H4 (cell line): ENCODE measurements around the gene ZDHHC5. TPM values are rescaled to one million over a fixed set of nuclear protein-coding genes. Genes with fewer than 3 reads are reported as not detected.
"Not testable (repeated sequence)": the region's sequence is repeated elsewhere in the genome, so short reads cannot be mapped to it uniquely, and the experiment has no call there.

Source experiments
- DNase-seq: peaks from one replicate; pipeline ENCODE4 v3.0.0-alpha.2; 2015; ENCODE audit warnings: low spot score
- total RNA-seq: library from RNA; depleted of rRNA; stranded (reverse); fragments of >200 nt; shearing (Covaris generic); gene quantifications from 2 replicates; pipeline ENCODE4 v1.2.3, GENCODE V29; 2014

ZDHHC5 gene
- total RNA-seq, 1 experiment from 2014 or later: 32.4 TPM

DNA sequence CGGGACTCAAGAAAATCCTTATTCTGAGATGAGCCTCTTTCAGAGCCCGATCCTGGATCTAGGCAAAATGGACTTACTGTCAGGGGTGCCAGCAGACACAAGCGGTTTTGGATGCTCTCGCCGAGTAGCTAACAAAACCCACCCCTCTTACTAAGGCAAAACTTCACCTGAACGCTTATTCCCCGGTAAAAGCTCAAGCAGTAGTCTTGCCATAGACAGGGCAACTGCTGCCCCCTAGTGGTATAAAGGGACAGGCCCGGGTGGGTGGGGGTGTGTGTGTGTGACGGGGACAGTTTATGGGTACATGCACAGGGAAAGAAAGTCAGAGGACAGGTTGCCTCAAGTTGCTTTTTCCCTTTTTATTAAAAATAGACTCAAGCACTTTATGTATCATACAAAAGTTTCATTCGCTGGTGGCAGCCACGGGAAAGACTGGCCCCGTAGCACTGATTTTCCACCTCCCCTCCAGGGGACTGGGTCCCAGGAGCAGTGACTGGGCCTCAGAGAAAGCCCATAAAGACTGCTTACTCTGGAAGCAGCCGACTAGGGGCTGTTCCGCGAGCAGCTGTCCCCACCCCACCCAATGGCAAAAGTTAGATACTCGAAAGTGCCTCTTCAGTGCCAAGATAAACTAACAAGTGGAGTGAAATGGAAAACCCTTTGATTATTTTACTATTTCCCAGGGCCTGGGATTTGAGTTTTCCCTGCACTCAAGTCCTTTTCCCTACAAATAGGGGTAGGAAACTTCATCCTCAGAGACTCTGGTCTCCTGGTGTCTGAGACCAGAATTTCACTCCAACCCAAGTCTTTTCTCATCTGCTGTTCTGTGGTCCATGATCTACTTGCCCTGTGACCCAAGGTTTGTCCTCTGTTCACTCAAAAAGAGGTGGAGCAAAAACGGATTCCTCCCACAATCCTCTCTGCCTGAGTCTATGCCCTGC lies 22.9 kb upstream of the ZDHHC5 start:
- DNase-seq: peak; percentile 54

DNA sequence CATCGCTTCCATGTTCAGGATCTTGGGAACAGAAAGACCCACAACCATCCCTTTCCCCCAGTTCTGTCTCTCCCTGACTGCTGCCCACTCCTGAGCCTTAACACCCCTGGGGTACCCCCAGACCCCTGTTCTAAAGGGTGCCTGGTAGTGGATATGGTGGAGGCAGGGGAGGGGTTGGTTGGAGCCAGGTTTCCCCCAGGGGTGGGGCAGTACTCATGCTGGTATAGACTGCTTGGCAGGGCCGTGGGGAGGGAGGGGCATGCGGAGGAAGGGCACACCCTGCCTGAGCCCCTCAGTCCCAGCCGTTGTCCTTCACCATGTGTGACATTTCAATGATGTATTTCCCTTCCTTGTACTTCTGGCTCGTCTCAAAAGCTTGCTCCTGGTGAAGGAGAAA lies 22.2 kb upstream of the ZDHHC5 start:
- no peak for DNase-seq

DNA sequence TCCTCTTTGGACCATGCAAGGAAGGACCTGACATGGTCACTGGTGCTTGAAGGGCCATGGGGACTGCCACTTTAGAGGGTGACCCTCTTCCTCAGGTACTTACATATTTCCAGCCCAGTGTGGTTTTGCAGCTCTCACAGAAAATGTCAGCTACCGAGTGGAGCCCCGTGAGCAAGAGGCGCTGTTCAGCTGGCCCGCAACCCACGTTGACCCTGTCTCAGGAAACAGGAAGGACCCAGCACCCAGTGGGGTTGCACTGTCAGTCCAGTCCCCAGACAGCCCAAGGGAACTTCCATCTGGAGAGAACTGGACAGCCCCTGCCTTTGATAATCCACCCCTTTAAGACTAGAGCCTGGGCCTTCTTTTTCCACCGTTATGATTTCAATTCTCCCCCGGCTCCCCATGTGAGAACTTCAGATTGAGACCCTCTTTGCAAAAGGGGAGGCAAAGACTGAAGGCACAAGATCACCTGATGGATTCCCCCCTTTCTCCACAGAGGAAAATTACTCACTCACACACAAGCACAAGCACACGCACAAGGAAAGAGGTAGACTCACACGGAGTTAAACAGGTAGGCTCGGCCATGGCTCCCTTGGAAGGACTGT lies 21.6 kb upstream of the ZDHHC5 start:
- no peak for DNase-seq

DNA sequence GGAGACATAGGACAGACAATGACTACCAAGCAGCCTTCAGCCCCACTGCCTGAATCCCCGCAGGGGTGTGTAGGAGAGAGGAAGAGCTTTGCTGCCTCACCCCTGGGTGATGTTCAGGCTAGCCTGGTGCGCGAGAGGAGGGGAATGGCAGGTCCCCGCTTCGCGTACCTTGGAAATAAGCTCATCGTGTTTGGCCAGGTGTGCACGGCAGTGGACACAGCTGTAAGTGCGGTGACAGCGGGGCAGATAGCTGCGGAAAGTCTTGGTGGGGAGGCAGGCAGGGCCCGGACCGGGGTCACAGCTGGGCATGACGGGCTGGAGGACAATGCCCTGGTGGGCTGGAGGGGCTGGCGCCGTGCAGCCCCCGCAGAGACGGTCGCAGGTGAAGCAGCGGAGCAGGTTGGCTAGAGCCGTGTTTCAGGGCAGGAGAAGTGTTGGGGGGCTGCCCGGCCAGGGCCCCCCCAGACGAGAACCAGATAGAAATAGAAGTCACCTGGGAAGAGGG lies 21.1 kb upstream of the ZDHHC5 start:
- no peak for DNase-seq

DNA sequence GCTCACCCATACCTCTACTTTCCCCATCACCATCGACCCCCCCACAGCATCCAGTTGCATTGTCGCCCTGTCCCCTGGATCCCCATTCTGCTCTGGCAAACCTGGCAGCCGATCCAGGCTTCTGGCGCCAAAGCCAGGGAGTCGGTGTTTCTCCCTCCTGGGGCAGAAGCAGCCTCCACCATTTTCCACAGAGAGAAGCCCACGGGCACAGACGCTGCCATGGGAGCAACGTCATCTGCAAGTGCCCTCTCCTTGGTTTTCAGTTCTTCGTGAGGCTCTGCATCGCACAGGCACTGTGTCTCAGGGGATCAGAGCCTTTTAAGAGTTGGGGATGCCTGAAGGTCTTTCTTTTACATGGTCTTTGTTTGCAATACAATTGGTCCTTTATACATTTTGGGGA lies 20.5 kb upstream of the ZDHHC5 start:
- DNase-seq: no peak

DNA sequence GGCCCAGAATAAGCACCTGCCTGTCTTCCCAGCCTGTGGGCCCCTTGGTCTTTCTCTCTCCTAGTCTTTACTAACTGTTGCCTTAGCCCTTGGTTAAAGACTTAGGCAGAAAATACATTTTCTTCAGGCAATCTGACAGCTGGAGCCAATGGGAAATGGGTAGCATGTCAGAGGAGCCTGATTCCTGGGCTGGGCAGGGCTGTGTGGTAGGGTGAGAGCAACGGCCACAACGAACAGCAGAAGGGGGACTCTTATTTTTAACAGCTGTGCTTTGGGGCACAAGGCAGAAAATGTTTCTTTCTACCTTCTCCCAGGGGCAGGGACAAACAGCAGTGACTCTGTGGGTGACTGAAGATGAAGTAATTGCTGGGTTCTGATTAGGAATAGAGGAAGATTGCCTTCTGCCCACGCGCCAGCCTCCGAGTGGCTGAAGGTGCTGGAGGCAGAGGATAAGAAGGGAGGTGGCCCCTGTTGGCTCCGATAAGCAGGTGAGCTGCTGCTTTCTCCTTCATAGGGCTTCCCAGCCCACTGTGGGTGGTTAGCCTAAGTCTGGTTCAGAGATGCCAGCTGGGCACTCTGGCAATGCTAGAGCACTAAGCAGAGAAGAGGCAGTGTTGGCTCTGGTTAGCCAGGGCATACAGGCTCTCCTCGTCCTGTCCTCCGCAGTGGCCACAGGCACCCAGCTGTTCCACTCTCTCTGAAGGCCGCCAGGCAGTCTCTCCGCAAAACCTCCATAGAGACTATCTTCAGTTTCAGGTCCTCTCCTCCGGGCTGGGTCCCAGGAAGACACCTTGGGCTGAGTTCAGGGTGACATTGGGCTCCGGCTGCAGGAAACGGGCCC lies 19.7 kb upstream of the ZDHHC5 start:
- no peak for DNase-seq

DNA sequence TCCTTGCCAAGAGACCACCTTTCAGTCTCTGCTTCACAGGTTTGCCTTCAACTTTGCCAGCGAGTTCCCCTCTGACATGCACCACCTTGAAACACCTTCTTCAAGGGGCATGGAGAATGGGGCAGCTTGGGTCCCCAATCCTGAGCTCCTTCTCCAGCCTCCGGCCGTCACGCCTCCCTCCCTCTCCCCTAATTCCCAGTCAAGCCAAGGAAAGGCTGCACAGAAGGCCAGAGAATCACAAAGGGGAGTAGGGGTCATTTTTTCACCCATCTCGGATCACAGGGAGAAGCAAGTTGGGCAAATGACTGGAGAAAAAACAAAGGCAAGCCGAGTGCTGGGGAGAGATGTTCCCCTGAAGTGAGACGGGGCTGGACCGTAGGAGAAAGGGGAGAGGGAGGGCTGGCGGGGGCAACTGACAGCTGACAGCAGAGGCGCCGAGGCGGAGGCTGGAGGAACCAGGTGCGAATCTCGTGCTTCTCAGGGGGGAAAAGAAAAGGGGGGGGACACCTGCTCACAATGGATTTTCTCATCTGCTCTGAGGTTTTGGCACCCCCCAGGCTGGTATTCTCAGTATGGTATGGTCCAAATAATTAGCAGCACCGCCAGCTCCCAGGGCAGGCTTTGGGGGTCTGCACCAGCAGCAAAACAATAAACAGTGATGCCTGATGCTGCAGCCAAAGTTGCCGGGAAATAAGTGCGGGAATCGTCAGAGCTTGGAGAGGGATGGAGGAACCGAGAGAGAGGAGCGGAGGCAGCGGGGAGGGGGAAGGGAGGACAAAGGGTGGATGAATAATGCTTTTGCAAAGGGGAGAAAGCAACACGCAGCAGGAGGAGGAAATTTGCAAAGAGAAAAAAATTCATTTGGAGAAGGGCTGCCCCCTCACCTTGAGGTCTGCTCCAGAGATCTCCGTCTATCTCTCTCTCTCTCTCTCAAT lies 18.8 kb upstream of the ZDHHC5 start:
- DNase-seq: no peak

DNA sequence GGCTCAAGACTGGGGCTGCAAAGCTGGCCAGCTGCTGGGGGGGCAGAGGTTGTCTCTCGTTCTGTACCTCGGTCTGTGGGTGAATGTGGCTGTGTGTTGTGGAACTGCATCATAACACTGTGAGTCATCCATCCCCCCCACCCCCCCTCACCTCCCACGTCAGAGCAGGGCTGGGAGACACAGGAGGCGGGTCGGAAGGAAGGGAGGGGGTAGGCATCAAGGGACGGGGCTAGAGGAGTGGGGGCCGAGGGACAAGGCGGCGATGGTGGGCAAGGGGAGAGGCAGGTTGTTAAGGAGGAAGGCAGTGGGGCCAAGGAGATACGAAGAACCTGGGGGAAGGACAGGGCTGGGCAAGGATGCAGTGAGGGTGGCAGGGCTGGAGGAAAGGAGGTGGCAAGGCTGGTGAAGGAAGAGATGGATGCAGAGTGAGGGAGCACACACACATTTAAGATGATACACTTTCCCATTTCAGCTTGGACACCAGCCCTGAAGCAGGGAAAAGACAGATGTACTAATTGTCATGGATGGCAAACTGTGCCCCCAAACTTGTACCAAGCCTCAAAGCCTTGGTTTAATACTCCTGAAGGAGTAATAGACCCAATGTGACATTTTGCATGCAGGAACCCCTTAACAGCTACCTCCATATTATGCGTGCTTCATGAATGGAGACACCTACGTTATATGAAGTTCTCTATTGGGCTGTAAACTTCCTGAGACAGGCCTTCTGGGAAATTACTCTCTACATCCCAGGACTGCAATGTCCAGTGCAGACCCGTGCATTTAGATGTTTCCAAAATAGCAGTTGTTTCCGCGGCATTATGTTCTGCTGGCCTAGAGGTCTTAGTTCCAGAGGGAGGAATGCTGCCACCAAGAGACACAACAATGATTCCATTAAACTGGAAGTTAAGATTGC lies 17.8 kb upstream of the ZDHHC5 start, which contains the start of gene YPEL4:
YPEL4 (minus strand) TSS at position 87 of the 913 bp plus-strand sequence. CDS start 2,805 bp downstream, outside the sequence.
- DNase-seq: peak; percentile 72

DNA sequence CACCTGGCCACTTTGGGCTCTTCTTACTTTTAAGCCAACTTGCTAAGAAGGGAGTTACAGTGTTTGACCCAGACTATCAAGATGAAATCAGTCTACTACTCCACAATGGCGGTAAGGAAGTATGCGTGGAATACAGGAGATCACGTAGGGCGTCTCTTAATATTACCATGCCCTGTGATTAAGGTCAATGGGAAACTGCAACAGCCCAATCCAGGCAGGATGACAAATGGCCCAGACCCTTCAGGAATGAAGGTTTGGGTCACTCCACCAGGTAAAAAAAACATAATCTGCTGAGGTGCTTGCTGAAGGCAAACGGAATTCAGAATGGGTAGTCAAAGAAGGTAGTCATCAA lies 17.2 kb upstream of the ZDHHC5 start:
- no peak for DNase-seq

DNA sequence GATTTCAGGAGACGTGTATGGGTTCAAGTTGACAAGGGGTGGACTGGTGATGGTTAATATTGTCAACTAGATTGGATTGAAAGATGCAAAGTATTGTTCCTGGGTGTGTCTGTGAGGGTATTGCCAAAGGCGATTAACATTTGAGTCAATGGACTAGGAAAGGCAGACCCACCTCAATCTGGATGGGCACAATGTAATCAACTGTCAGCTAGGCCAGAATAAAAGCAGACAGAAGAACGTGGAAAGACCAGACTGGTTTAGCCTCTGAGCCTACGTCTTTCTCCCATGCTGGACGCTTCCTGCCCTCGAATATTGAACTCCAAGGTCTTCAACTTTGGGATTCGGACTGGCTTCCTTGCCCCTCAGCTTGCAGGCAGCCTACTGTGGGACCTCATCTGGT lies 16.5 kb upstream of the ZDHHC5 start:
- no peak for DNase-seq

DNA sequence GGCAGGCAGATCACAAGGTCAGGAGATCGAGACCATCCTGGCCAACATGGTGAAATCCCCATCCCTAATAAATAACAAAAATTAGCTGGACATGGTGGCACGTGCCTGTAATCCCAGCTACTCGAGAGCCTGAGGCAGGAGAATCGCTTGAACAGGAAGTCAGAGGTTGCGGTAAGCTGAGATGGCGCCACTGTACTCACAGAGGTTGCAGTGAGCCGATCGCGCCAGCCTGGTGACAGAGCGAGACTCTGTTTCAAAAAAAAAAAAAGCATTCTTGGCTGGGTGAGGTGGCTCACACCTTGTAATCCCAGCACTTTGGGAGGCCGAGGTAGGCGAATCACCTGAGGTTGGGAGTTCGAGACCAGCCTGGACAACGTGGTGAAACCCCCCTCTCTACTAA lies 15.7 kb upstream of the ZDHHC5 start:
- DNase-seq: not testable (repeated sequence)

DNA sequence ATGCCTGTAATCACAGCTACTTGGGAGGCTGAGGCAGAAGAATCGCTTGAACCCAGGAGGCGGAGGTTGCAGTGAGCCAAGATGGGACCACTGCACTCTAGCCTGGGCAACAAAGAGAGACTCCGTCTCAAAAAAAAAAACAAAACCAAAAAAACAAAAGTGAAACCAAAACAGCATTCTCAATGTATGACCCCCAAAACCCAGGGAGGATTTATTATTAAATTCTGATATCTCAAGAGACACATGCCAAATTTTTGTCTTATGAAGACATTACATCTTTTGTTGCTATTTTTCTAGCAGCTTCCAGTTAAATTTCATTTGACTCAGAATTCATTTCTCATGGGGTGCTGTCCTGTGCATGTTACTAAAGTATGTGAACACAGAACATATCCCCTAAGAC lies 15.3 kb upstream of the ZDHHC5 start:
- DNase-seq: no peak

DNA sequence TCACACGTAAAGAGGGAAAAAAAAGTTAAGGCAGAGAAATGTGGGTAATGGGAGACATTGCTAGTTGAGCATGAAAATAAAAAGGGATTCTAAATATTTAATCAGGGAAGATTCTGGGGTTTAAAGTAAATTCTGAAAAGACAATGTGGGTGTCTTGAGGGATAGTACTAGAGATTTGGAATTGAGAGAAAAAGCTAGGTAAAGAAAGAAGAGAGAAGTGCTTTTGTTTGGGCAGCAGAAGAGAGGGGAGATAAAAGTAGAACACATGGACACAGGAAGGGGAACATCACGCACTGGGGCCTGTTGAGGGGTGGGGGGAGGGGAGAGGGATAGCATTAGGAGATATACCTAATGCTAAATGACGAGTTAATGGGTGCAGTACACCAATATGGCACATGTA lies 14.8 kb upstream of the ZDHHC5 start:
- no peak for DNase-seq

DNA sequence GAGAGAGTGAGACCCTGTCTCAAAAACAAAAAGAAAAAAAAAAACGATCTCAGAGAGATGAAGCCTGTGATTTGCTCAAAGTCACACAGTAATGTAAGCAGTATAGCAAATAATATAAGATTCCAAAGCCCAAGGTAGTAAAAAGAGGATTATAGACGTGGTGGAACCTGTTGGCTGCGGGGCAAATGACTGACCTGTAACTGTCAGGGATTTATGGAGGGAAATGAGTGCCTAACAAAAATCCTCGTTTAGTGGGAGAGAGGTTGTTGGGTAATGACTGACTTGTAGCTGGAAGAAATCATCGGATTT lies 11.1 kb upstream of the ZDHHC5 start:
- no peak for DNase-seq

DNA sequence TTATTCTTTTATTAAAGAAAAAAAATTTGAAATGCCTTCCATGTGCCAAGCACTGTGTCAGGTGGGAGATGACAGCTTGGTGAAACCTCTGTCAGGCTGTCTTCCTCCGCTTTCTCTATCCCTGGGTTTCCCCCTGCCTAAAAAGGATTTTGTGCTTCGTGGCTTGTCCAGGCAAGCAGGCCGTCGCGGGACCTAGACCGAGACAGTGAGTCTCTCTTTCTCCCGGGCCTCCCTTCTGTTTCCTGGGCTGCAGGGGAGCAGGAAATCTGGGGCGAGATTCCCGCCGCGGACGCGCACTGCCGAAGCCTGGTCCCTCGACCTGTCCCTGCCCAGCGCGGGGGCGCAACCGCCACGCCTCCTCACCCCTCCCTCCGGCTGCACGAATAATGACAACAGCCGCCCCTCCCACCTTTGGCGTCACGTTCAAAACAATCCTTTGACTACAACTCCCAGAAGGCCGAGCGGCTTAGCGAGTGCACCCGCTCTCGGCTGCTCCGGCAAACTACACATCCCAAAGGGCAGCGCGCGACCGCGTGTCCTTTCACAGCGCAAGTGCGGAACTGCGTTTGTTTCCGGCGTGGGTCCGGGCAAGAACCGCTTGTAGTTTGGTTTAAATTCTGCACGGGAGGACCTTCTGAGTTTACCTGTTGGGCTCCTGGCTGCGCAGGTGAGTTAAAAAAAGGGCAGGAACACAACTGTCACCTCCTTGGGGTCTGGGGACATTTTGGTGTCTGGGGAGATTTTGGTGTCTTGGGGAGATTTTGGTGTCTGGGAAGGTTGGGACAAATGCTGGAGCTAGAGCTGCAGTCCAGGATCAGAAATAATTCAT lies 10.5 kb upstream of the ZDHHC5 start, which contains the start of gene CLP1:
CLP1 (plus strand) TSS at position 569 of the 829 bp plus-strand sequence. CDS start 1,715 bp downstream, outside the sequence.
- DNase-seq: peak; percentile 99

DNA sequence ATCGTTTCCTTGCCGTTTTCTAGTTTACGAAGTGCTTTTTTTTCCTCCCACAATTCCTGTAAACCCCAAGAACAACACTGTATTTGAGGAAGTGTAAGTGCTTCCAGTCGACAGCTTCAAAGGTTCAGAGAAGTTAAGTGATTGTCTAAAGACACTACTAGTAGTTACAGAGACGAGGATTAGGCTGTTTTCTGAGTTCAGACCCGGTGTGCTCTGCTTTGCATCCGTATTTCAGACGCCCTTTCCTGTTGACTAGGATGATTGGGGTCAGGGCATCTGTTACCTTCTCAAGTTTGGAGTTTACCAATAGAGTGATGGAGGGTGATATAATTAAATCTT lies 9.9 kb upstream of the ZDHHC5 start:
- DNase-seq: no peak

DNA sequence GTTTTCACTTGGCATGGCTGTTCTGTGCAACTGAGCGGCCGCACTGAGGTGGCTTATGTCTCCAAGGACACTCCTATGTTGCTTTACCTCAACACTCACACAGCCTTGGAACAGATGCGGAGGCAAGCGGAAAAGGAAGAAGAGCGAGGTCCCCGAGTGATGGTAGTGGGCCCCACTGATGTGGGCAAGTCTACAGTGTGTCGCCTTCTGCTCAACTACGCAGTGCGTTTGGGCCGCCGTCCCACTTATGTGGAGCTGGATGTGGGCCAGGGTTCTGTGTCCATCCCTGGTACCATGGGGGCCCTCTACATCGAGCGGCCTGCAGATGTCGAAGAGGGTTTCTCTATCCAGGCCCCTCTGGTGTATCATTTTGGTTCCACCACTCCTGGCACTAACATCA lies 8.2 kb upstream of the ZDHHC5 start:
- DNase-seq: no peak

DNA sequence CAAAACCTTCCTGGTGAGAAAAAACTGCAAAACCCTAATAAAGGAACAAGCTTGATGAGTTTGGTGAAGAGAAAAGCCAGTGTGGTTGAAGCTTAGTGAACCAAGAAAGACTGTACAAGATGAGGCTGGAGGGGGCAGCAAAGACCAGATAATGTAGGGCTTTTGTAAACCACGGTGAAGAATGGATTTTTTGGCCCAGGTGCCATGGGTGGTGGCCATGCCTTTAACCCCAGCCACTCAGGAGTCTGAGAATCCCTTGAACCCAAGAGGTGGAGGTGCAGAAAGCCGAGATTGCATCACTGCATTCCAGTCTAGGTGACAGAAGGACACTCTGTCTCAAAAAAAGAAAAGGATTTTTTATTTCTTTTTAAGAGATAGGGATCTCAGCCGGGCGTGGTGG lies 5.0 kb upstream of the ZDHHC5 start:
- DNase-seq: no peak

DNA sequence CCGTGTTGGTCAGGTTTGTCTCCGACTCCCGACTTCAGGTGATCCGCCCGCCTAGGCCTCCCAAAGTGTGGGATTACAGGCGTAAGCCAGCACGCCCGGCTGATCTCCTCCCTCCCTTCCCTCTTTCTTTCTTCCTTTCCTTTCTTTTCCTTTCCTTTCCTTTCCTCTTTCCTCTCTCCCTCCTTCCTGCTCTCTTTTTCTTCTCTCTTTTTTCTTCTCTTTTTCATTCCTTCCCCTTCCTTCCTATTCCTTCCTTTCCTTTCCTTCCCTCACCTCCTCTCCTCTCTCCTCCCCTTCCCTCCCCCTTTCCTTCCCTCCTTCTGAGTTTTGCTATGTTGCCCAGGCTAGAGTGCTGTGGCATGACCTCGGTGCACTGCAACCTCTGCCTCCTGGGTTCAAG lies 3.9 kb upstream of the ZDHHC5 start:
- no peak for DNase-seq
